ENCODE measurements around the gene ANTXRL. TPM values are rescaled to one million over a fixed set of nuclear protein-coding genes. Genes with fewer than 3 reads are reported as not detected.

The ANTXRL gene
- total RNA-seq, 2 experiments from 2014 or later, result 0.95 TPM; not detected in 1

- ChIA-PET POLR2A (no interaction called here), CTCF (ENCODE audit: unreplicated experiment) (no interaction called here)
- intact Hi-C loops (cut with micrococcal nuclease; ENCODE audit: unreplicated experiment), result no loop called here
- peaks cover 5% of the 10 kb centered on the region for H3K4me1 ChIP-seq (ENCODE audit: insufficient read depth, low read length, poor library complexity, severe bottlenecking)
- H3K36me3 ChIP-seq (ENCODE audit: insufficient read depth, low read length), result no peaks in the 10 kb centered on the region
- no peaks in the 10 kb centered on the region for H3K79me2 ChIP-seq (ENCODE audit: insufficient read depth, low read depth, low read length)
- H4K20me1 ChIP-seq (ENCODE audit: insufficient read depth, low read length), result no peaks in the 10 kb centered on the region
- H2AFZ ChIP-seq (ENCODE audit: low read length), result no peak overlapping the region
- no peak overlapping the region for H3K4me2 ChIP-seq (ENCODE audit: low read length)
- TF ChIP-seq EZH2phosphoT487 (IDR thresholded peaks at IDR 0.05; ENCODE audit: borderline replicate concordance, low read depth, low read length) (no peak), CTCF (conservative IDR thresholded peaks at IDR 0.05; ENCODE audit: low read length) (no peak)
- H3K9me2 ChIP-seq (ENCODE audit: insufficient read depth, low read length), result no peaks in the 10 kb centered on the region
- BruUV-seq (replicated peaks), result no TSS peak
- H3K9me3 ChIP-seq (ENCODE audit: low read length), result no peaks in the 10 kb centered on the region
- no peak overlapping the region for H3K4me3 ChIP-seq (ENCODE audit: low read depth, low read length, poor library complexity, severe bottlenecking)
- no peak for DNase-seq (ENCODE audit: low spot score)
- no peak overlapping the region for H3K27ac ChIP-seq (ENCODE audit: low read depth, low read length, poor library complexity, severe bottlenecking)
Observed at GRCh38 chr10:46305079-46305818, 18.5 kb downstream of the ANTXRL start.

- H2AFZ ChIP-seq (ENCODE audit: low read length), result no peak overlapping the region
- H3K79me2 ChIP-seq (ENCODE audit: insufficient read depth, low read depth, low read length), result no peaks in the 10 kb centered on the region
- no peak overlapping the region for H3K4me3 ChIP-seq (ENCODE audit: low read depth, low read length, poor library complexity, severe bottlenecking)
- intact Hi-C loops (cut with micrococcal nuclease; ENCODE audit: unreplicated experiment), result no loop called here
- DNase-seq (ENCODE audit: low spot score), result no peak
- no peaks in the 10 kb centered on the region for H3K36me3 ChIP-seq (ENCODE audit: insufficient read depth, low read length)
- TF ChIP-seq EZH2phosphoT487 (IDR thresholded peaks at IDR 0.05; ENCODE audit: borderline replicate concordance, low read depth, low read length) (no peak), CTCF (conservative IDR thresholded peaks at IDR 0.05; ENCODE audit: low read length) (no peak)
- H3K27ac ChIP-seq (ENCODE audit: low read depth, low read length, poor library complexity, severe bottlenecking), result no peak overlapping the region
- no peaks in the 10 kb centered on the region for H3K9me2 ChIP-seq (ENCODE audit: insufficient read depth, low read length)
- BruUV-seq (replicated peaks), result no TSS peak
- H4K20me1 ChIP-seq (ENCODE audit: insufficient read depth, low read length), result no peaks in the 10 kb centered on the region
- POLR2A ChIA-PET, result no interaction called here
- no peaks in the 10 kb centered on the region for H3K4me1 ChIP-seq (ENCODE audit: insufficient read depth, low read length, poor library complexity, severe bottlenecking)
- CTCF ChIA-PET (ENCODE audit: unreplicated experiment), result no interaction called here
- no peak overlapping the region for H3K4me2 ChIP-seq (ENCODE audit: low read length)
- H3K9me3 ChIP-seq (ENCODE audit: low read length), result no peaks in the 10 kb centered on the region
Observed at GRCh38 chr10:46305986-46306385, 19.2 kb downstream of the ANTXRL start.

DNA sequence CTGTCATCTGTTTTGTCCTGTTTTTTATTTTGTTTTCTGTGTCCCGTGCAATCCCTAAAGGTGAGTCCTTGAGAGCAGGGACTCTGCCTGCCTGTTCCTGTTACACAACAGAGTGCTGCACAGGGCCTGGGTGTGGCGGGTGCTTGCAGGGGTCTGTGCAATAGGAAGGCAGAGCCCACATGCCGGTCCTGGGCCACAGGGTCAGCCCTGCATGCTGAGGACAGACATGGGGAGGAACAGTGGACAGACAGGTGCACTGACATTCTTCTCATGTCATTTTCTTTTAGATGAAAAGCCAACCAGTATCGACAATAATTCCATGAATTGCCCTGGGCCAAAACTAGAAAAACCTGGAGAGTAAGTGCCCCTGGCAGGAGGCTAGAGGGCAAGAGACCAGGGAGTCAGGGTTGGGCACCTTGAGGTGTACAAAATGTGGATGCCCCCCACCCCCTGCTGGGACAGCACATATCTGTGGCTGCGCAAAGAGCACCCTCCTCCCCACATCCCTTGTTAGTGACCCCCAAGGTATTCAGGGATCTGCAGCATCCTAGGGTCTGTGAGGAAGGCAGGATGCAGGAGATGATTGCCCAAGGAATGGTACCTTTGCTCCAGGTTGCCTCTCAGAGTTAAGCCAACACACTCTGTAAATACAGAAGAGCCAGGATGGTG, 19.9 kb downstream of the ANTXRL start:
- no peak overlapping the region for H3K4me3 ChIP-seq (ENCODE audit: low read depth, low read length, poor library complexity, severe bottlenecking)
- intact Hi-C loops (cut with micrococcal nuclease; ENCODE audit: unreplicated experiment), result no loop called here
- no peak overlapping the region for H3K27ac ChIP-seq (ENCODE audit: low read depth, low read length, poor library complexity, severe bottlenecking)
- no peaks in the 10 kb centered on the region for H3K9me2 ChIP-seq (ENCODE audit: insufficient read depth, low read length)
- H3K36me3 ChIP-seq (ENCODE audit: insufficient read depth, low read length), result no peaks in the 10 kb centered on the region
- no TSS peak for BruUV-seq (replicated peaks)
- no peaks in the 10 kb centered on the region for H3K9me3 ChIP-seq (ENCODE audit: low read length)
- no peaks in the 10 kb centered on the region for H4K20me1 ChIP-seq (ENCODE audit: insufficient read depth, low read length)
- no peaks in the 10 kb centered on the region for H3K4me1 ChIP-seq (ENCODE audit: insufficient read depth, low read length, poor library complexity, severe bottlenecking)
- TF ChIP-seq EZH2phosphoT487 (IDR thresholded peaks at IDR 0.05; ENCODE audit: borderline replicate concordance, low read depth, low read length) (no peak), CTCF (conservative IDR thresholded peaks at IDR 0.05; ENCODE audit: low read length) (no peak)
- H3K79me2 ChIP-seq (ENCODE audit: insufficient read depth, low read depth, low read length), result no peaks in the 10 kb centered on the region
- DNase-seq (ENCODE audit: low spot score), result no peak
- no peak overlapping the region for H3K4me2 ChIP-seq (ENCODE audit: low read length)
- POLR2A ChIA-PET, result no interaction called here
- no peak overlapping the region for H2AFZ ChIP-seq (ENCODE audit: low read length)
- CTCF ChIA-PET (ENCODE audit: unreplicated experiment), result no interaction called here
